HCT116 (cell line): ENCODE results near the gene AIFM1. TPM values are rescaled to one million over a fixed set of nuclear protein-coding genes. Genes with fewer than 3 reads are reported as not detected.

ENCODE experiments used
- ATAC-seq: fragments of 200-7000 bp; cut with Tn5 transposase; 2 replicates; pipeline ENCODE4 v1.9.1; 2020; ENCODE audit warnings: mild to moderate bottlenecking, moderate library complexity
- BruUV-seq: library from RNA; stranded (reverse); fragments of 400-500 nt; replicated peaks from 2 replicates; lab custom pipeline; 2021; lab: Mats Ljungman, UMichigan
- CTCF ChIA-PET: fragments of 300-600 bp; sonication (Branson Sonifier 250); formaldehyde crosslinking; loops from one replicate; lab custom pipeline; 2021; ENCODE audit warnings: antibody characterized with exemption; lab: Charles Lee
- POLR2A ChIA-PET: fragments of 300-600, 350-600 bp; sonication (Branson Sonifier 250); formaldehyde crosslinking; loops from one replicate; lab custom pipeline; 2021; ENCODE audit warnings: antibody characterized with exemption; lab: Charles Lee
- RAD21 ChIA-PET, 2 experiments: fragments of 300-600 bp; sonication (Branson Sonifier 250); formaldehyde crosslinking; loops; one replicate each; lab custom pipeline; 2023; ENCODE audit warnings: low total read pairs in 2 of 2; ENCODE audit not compliant: uncharacterized antibody in 2 of 2, unreplicated experiment in 2 of 2, low non-redundant PET in 1 of 2; lab: Charles Lee
- DNase-seq: peaks from one replicate; pipeline ENCODE4 v3.0.0-alpha.2; 2010; ENCODE audit warnings: low read depth, low spot score
- H2AFZ ChIP-seq: fragments of 200-600 bp; shearing (Covaris generic), sonication (generic); 2 replicates; pipeline ENCODE4 v1.6.1; 2017; ENCODE audit warnings: low read depth, mixed run types, mixed read lengths, antibody characterized with exemption, low read length; ENCODE audit not compliant: poor library complexity, severe bottlenecking
- H3K27ac ChIP-seq: 2 replicates; pipeline ENCODE4 v1.5.1; 2012; ENCODE audit warnings: low read depth, low read length
- H3K27me3 ChIP-seq: fragments of 200-600 bp; sonication (generic); 2 replicates; pipeline ENCODE4 v1.6.1; 2016; ENCODE audit warnings: mixed run types, low read length, mixed read lengths; ENCODE audit not compliant: insufficient read depth
- H3K36me3 ChIP-seq, 2 experiments: fragments of 200-500 bp in 1 of 2; fragments of 200-600 bp in 1 of 2; sonication (Bioruptor generic) in 1 of 2; sonication (generic) in 1 of 2; 2 replicates each; pipeline versions ENCODE4 v1.5.1 to v1.6.1; 2014 to 2016; ENCODE audit warnings: low read length in 2 of 2, inconsistent platforms in 1 of 2, mixed read lengths in 1 of 2, mixed run types in 1 of 2; ENCODE audit not compliant: insufficient read depth in 2 of 2, control insufficient read depth in 1 of 2
- H3K4me1 ChIP-seq, 2 experiments: fragments of 200-600 bp in 1 of 2; sonication (generic) in 1 of 2; 2 replicates each; pipeline versions ENCODE4 v1.5.1 to v1.6.1; 2012 to 2017; ENCODE audit warnings: low read length in 2 of 2, inconsistent platforms in 1 of 2, mild to moderate bottlenecking in 1 of 2, mixed read lengths in 1 of 2, mixed run types in 1 of 2, moderate library complexity in 1 of 2; ENCODE audit not compliant: insufficient read depth in 2 of 2, control insufficient read depth in 1 of 2
- H3K4me2 ChIP-seq: fragments of 200-600 bp; sonication (generic); 2 replicates; pipeline ENCODE4 v1.6.1; 2017; ENCODE audit warnings: mixed run types, low read length, mixed read lengths
- H3K4me3 ChIP-seq, 2 experiments: fragments of 200-600 bp in 1 of 2; sonication (generic) in 1 of 2; replicated peaks in 1 of 2; 2 replicates each; pipeline ENCODE4 v1.5.1; 2011 to 2016; ENCODE audit warnings: low read length in 2 of 2, control low read depth in 1 of 2, low read depth in 1 of 2, mild to moderate bottlenecking in 1 of 2, mixed read lengths in 1 of 2, mixed run types in 1 of 2
- H3K79me2 ChIP-seq: fragments of 200-600 bp; sonication (generic); 2 replicates; pipeline ENCODE4 v1.6.1; 2017; ENCODE audit warnings: mild to moderate bottlenecking, mixed run types, low read length, moderate library complexity, mixed read lengths; ENCODE audit not compliant: insufficient read depth
- H3K9ac ChIP-seq: fragments of 200-600 bp; sonication (generic); 2 replicates; pipeline ENCODE4 v1.6.1; 2016; ENCODE audit warnings: low read length, mixed read lengths
- H3K9me2 ChIP-seq: fragments of 200-600 bp; sonication (generic), shearing (Covaris generic); 2 replicates; pipeline ENCODE4 v1.6.1; 2017; ENCODE audit warnings: mixed run types, mild to moderate bottlenecking, moderate library complexity; ENCODE audit not compliant: insufficient read depth
- H3K9me3 ChIP-seq, 2 experiments: fragments of 200-500 bp in 1 of 2; fragments of 200-600 bp in 1 of 2; sonication (Bioruptor generic) in 1 of 2; sonication (generic) in 1 of 2; 2 replicates each; pipeline ENCODE4 v1.6.1; 2014 to 2017; ENCODE audit warnings: low read length in 2 of 2, mixed read lengths in 2 of 2, inconsistent platforms in 1 of 2, low read depth in 1 of 2, mild to moderate bottlenecking in 1 of 2, mixed run types in 1 of 2, moderate library complexity in 1 of 2; ENCODE audit not compliant: control insufficient read depth in 1 of 2, insufficient read depth in 1 of 2
- H4K20me1 ChIP-seq: fragments of 200-600 bp; sonication (generic), shearing (Covaris generic); 2 replicates; pipeline ENCODE4 v1.6.1; 2017; ENCODE audit warnings: mixed run types, mild to moderate bottlenecking, moderate library complexity; ENCODE audit not compliant: insufficient read depth
- ELF1 ChIP-seq: IDR thresholded peaks from 2 replicates; pipeline ENCODE4 v1.6.1; 2012; ENCODE audit warnings: low read depth, borderline replicate concordance
- FOSL1 ChIP-seq: IDR thresholded peaks from 2 replicates; pipeline ENCODE4 v1.6.1; 2012; ENCODE audit warnings: low read depth
- POLR2A ChIP-seq: IDR thresholded peaks from 2 replicates; pipeline ENCODE4 v1.7.0; 2011; ENCODE audit warnings: borderline replicate concordance; ENCODE audit not compliant: insufficient read depth, insufficient read length; ENCODE audit errors: extremely low read depth
- RAD21 ChIP-seq: IDR thresholded peaks from 2 replicates; pipeline ENCODE4 v1.6.1; 2012; ENCODE audit warnings: low read depth, mild to moderate bottlenecking
- SP1 ChIP-seq: IDR thresholded peaks from 2 replicates; pipeline ENCODE4 v1.6.1; 2012; ENCODE audit warnings: low read depth
- SRF ChIP-seq: IDR thresholded peaks from 2 replicates; pipeline ENCODE4 v1.6.1; 2012; ENCODE audit warnings: low read depth
- intact Hi-C: fragments of 100-400 bp; cut with micrococcal nuclease; formaldehyde crosslinking; loops from 2 replicates; pipeline ENCODE4 v1.10.0; 2022
- total RNA-seq: library from RNA; stranded (reverse); gene quantifications from one replicate; pipeline ENCODE4 v1.2.1, GENCODE V29; 2021; ENCODE audit not compliant: unreplicated experiment
- TF ChIP-seq, protein P1 (sequence below): IDR thresholded peaks from 2 replicates; pipeline ENCODE4 v1.6.1; 2012
- TF ChIP-seq, protein P2 (sequence below): IDR thresholded peaks from 2 replicates; pipeline ENCODE4 v1.6.1; 2012; ENCODE audit warnings: low read depth

Gene AIFM1
- total RNA-seq, 1 experiment from 2014 or later, result 50.0 TPM

DNA sequence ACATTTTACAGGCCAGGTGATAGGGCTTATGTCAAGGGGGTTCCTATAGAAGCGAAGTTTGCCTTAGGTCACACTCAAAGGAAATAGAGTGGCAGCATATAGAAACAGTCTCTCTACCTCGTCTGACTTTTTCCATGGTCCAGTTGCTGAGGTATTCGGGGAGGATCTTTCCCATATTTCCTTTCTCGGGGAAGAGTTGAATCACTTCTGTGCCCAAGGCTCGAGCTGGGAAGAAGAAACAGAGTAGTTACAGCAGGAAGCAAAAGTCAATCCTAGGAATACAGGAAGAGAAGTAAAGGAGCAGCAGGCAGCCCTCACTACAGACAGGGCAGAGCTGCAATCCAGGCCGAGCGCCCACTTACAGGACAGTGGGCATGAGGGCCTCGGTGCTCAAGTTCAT lies 28.7 kb downstream of the AIFM1 start:
- Histone ChIP-seq H3K79me2 (no peaks in the 10 kb centered on the region), H3K36me3 (peaks cover 0 to 2% of the 10 kb centered on the region in 2 experiments; a peak in 2 of 4 replicates)
- TF ChIP-seq RAD21 (no peak), SRF (no peak), POLR2A (no peak), SP1 (no peak), ELF1 (no peak), FOSL1 (no peak)
- TF ChIP-seq, protein P1, sequence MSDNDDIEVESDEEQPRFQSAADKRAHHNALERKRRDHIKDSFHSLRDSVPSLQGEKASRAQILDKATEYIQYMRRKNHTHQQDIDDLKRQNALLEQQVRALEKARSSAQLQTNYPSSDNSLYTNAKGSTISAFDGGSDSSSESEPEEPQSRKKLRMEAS, result no peak
- TF ChIP-seq, protein P2, sequence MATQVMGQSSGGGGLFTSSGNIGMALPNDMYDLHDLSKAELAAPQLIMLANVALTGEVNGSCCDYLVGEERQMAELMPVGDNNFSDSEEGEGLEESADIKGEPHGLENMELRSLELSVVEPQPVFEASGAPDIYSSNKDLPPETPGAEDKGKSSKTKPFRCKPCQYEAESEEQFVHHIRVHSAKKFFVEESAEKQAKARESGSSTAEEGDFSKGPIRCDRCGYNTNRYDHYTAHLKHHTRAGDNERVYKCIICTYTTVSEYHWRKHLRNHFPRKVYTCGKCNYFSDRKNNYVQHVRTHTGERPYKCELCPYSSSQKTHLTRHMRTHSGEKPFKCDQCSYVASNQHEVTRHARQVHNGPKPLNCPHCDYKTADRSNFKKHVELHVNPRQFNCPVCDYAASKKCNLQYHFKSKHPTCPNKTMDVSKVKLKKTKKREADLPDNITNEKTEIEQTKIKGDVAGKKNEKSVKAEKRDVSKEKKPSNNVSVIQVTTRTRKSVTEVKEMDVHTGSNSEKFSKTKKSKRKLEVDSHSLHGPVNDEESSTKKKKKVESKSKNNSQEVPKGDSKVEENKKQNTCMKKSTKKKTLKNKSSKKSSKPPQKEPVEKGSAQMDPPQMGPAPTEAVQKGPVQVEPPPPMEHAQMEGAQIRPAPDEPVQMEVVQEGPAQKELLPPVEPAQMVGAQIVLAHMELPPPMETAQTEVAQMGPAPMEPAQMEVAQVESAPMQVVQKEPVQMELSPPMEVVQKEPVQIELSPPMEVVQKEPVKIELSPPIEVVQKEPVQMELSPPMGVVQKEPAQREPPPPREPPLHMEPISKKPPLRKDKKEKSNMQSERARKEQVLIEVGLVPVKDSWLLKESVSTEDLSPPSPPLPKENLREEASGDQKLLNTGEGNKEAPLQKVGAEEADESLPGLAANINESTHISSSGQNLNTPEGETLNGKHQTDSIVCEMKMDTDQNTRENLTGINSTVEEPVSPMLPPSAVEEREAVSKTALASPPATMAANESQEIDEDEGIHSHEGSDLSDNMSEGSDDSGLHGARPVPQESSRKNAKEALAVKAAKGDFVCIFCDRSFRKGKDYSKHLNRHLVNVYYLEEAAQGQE, result no peak
- TF ChIP-seq, all 23 proteins: peak for 0
- Histone ChIP-seq H3K4me1 (no peaks in the 10 kb centered on the region), H3K9ac (no peak overlapping the region), H3K9me2 (no peaks in the 10 kb centered on the region), H3K27ac (no peak overlapping the region), H3K4me2 (no peak overlapping the region), H3K27me3 (no peaks in the 10 kb centered on the region), H3K9me3 (no peaks in the 10 kb centered on the region), H4K20me1 (no peaks in the 10 kb centered on the region), H3K4me3 (no peak overlapping the region), H2AFZ (no peak overlapping the region)
- RAD21 ChIA-PET, result no interaction called here
- intact Hi-C loops, result no loop called here
- POLR2A ChIA-PET, result no interaction called here
- BruUV-seq, result no TSS peak
- CTCF ChIA-PET, result no interaction called here
- ATAC-seq, result no peak
- no peak for DNase-seq
